Skeletal muscle tissue (tissue), 4 donors: ENCODE measurements around the gene CYGB. TPM values are rescaled to one million over a fixed set of nuclear protein-coding genes. Genes with fewer than 3 reads are reported as not detected.
A peak's percentile ranks its signal among the peaks of the same experiment; 100 is the strongest.
"Not testable (repeated sequence)": the region's sequence is repeated elsewhere in the genome, so short reads cannot be mapped to it uniquely, and the experiment has no call there.

Experiments used
- H3K27ac ChIP-seq: one replicate; pipeline ENCODE4 v1.7.0; 2013; ENCODE audit warnings: mild to moderate bottlenecking, low read depth, low read length, inconsistent platforms
- H3K27me3 ChIP-seq, 3 donors: one replicate each; pipeline ENCODE4 v1.7.0; 2013; ENCODE audit warnings: low read length in 3 of 3; ENCODE audit not compliant: control insufficient read depth in 3 of 3, insufficient read depth in 3 of 3
- H3K36me3 ChIP-seq, 3 donors: one replicate each; pipeline ENCODE4 v1.7.0; 2013; ENCODE audit warnings: low read length in 3 of 3; ENCODE audit not compliant: control insufficient read depth in 3 of 3, insufficient read depth in 3 of 3
- H3K4me1 ChIP-seq, 3 donors: one replicate each; pipeline ENCODE4 v1.7.0; 2013; ENCODE audit warnings: low read length in 3 of 3, mild to moderate bottlenecking in 3 of 3; ENCODE audit not compliant: control insufficient read depth in 3 of 3, insufficient read depth in 3 of 3
- H3K4me3 ChIP-seq, 3 donors: one replicate each; pipeline ENCODE4 v1.7.0; 2013; ENCODE audit warnings: low read length in 3 of 3
- H3K9ac ChIP-seq, 3 donors: one replicate each; pipeline ENCODE4 v1.7.0; 2013; ENCODE audit warnings: low read length in 3 of 3, mild to moderate bottlenecking in 3 of 3, moderate library complexity in 2 of 3, low read depth in 1 of 3
- H3K9me3 ChIP-seq, 3 donors: one replicate each; pipeline ENCODE4 v1.7.0; 2013; ENCODE audit warnings: low read length in 3 of 3; ENCODE audit not compliant: control insufficient read depth in 3 of 3
- total RNA-seq: library from RNA; depleted of rRNA; stranded (reverse); fragments of >200 nt; gene quantifications from one replicate; pipeline ENCODE4 v1.2.3, GENCODE V29; 2014
- donor health status: Osteomylitis.

Gene CYGB
- total RNA-seq, 1 donor from 2014 or later = 8.9 TPM

- no peaks in the 10 kb centered on the region for H3K9me3 ChIP-seq
- H3K27me3 ChIP-seq = peaks cover 14 to 24% (median 19%) of the 10 kb centered on the region in 3 donors
- peaks cover 58 to 69% (median 62%) of the 10 kb centered on the region in 3 donors for H3K4me1 ChIP-seq
- H3K36me3 ChIP-seq = no peaks in the 10 kb centered on the region
- H3K9ac ChIP-seq = peak within 1 kb of the TSS; percentile 65 to 89 (median 70)
- H3K4me3 ChIP-seq = peak within 1 kb of the TSS; percentile 77 to 85 (median 81)
- peak within 1 kb of the TSS; percentile 57 for H3K27ac ChIP-seq
Measured at GRCh38 chr17:76539631-76540271, 2.2 kb upstream of the CYGB start, which contains the start of gene PRCD. PRCD (plus strand) TSS chr17:76540044; CDS start chr17:76540142, 98 bp downstream.

- no peaks in the 10 kb centered on the region for H3K36me3 ChIP-seq
- H3K4me1 ChIP-seq = peaks cover 51 to 62% (median 56%) of the 10 kb centered on the region in 3 donors
- peak overlapping the region in 1 of 3 donors; percentile 74 for H3K9ac ChIP-seq
- H3K9me3 ChIP-seq = no peaks in the 10 kb centered on the region
- peak overlapping the region in 1 of 3 donors; percentile 45 for H3K4me3 ChIP-seq
- no peak overlapping the region for H3K27ac ChIP-seq
- H3K27me3 ChIP-seq = peaks cover 14 to 24% (median 19%) of the 10 kb centered on the region in 3 donors
Measured at GRCh38 chr17:76538941-76539570, 1.5 kb upstream of the CYGB start.

GRCh38 chr17:76538281-76538931 lies 897 bp upstream of the CYGB start:
- peak overlapping the region; percentile 19 for H3K27ac ChIP-seq
- H3K4me1 ChIP-seq = peaks cover 45 to 56% (median 50%) of the 10 kb centered on the region in 3 donors
- H3K27me3 ChIP-seq = peaks cover 14 to 24% (median 19%) of the 10 kb centered on the region in 3 donors
- no peaks in the 10 kb centered on the region for H3K36me3 ChIP-seq
- no peaks in the 10 kb centered on the region for H3K9me3 ChIP-seq
- H3K9ac ChIP-seq = peak overlapping the region in 2 of 3 donors; percentile 14 to 74
- H3K4me3 ChIP-seq = peak overlapping the region; percentile 7 to 45 (median 14)

- Histone ChIP-seq H3K27me3 (peaks cover 14 to 24% (median 19%) of the 10 kb centered on the region in 3 donors), H3K9me3 (no peaks in the 10 kb centered on the region), H3K4me1 (peaks cover 37 to 47% (median 41%) of the 10 kb centered on the region in 3 donors), H3K9ac (peak overlapping the region; percentile 43 to 73 (median 67)), H3K36me3 (no peaks in the 10 kb centered on the region), H3K27ac (peak overlapping the region; percentile 65), H3K4me3 (peak overlapping the region; percentile 33 to 67 (median 58))
Measured at GRCh38 chr17:76537288-76537577, 276 bp downstream of the CYGB start.

- no peaks in the 10 kb centered on the region for H3K9me3 ChIP-seq
- H3K27ac ChIP-seq = peak overlapping the region; percentile 65
- H3K4me3 ChIP-seq = peak overlapping the region; percentile 33 to 67 (median 58)
- peaks cover 14 to 24% (median 20%) of the 10 kb centered on the region in 3 donors for H3K27me3 ChIP-seq
- H3K4me1 ChIP-seq = peaks cover 38 to 53% (median 41%) of the 10 kb centered on the region in 3 donors
- H3K9ac ChIP-seq = peak overlapping the region; percentile 43 to 73 (median 67)
- H3K36me3 ChIP-seq = no peaks in the 10 kb centered on the region
Measured at GRCh38 chr17:76536511-76537287, 810 bp downstream of the CYGB start.

- Histone ChIP-seq H3K4me3 (peak overlapping the region; percentile 24 to 67 (median 32)), H3K27me3 (peaks cover 14 to 24% (median 23%) of the 10 kb centered on the region in 3 donors), H3K36me3 (no peaks in the 10 kb centered on the region), H3K9ac (peak overlapping the region in 1 of 3 donors; percentile 73), H3K4me1 (peaks cover 40 to 54% (median 41%) of the 10 kb centered on the region in 3 donors), H3K9me3 (no peaks in the 10 kb centered on the region), H3K27ac (peak overlapping the region; percentile 65)
Measured at GRCh38 chr17:76535788-76536510, 1.6 kb downstream of the CYGB start.

- no peak overlapping the region for H3K27ac ChIP-seq
- H3K4me1 ChIP-seq = peaks cover 41 to 56% (median 42%) of the 10 kb centered on the region in 3 donors
Measured at GRCh38 chr17:76534831-76535732, 2.4 kb downstream of the CYGB start.

GRCh38 chr17:76533640-76534359 lies 3.7 kb downstream of the CYGB start:
- H3K4me3 ChIP-seq, H3K36me3 ChIP-seq, H3K9ac ChIP-seq, H3K9me3 ChIP-seq, H3K27ac ChIP-seq: not testable (repeated sequence)
- peaks cover 44 to 58% (median 48%) of the 10 kb centered on the region in 3 donors for H3K4me1 ChIP-seq
- peaks cover 14 to 23% (median 22%) of the 10 kb centered on the region in 3 donors for H3K27me3 ChIP-seq

More at GRCh38 chr17:76534831-76535732, 2.4 kb downstream of the CYGB start:
- peaks cover 14 to 24% (median 23%) of the 10 kb centered on the region in 3 donors for H3K27me3 ChIP-seq
- no peak overlapping the region for H3K4me3 ChIP-seq
- no peaks in the 10 kb centered on the region for H3K36me3 ChIP-seq
- H3K9ac ChIP-seq = peak overlapping the region in 2 of 3 donors; percentile 20 to 50
- no peaks in the 10 kb centered on the region for H3K9me3 ChIP-seq
